Stimulated activated memory B cell treated with anti-CD40 and anti-IgM and Interleukin-4, amounts not matched to agents 10 μg/mL and 1 μg/mL and 100 μg/mL, for 72 hours (primary cell): ENCODE data around the gene HSD11B2.

Experiments
- ATAC-seq: fragments of 150-1000 bp; cut with Tn5 transposase; 2 replicates; pipeline ENCODE4 v1.10.0; 2021
- H3K27ac Mint-ChIP-seq: one replicate; pipeline ENCODE4 v1.8.0; 2022; ENCODE audit warnings: mild to moderate bottlenecking, mixed read lengths
- H3K27me3 Mint-ChIP-seq: one replicate; pipeline ENCODE4 v1.8.0; 2022; ENCODE audit warnings: mixed read lengths
- H3K36me3 Mint-ChIP-seq: one replicate; pipeline ENCODE4 v1.8.0; 2022; ENCODE audit warnings: mixed read lengths
- H3K4me1 Mint-ChIP-seq: one replicate; pipeline ENCODE4 v1.8.0; 2022; ENCODE audit warnings: mixed read lengths
- H3K4me3 Mint-ChIP-seq: one replicate; pipeline ENCODE4 v1.8.0; 2022; ENCODE audit warnings: mild to moderate bottlenecking, moderate library complexity, mixed read lengths
- H3K9me3 Mint-ChIP-seq: one replicate; pipeline ENCODE4 v1.8.0; 2022; ENCODE audit warnings: mixed read lengths

Gene HSD11B2

GRCh38 chr16:67433131-67433719 is 2.3 kb downstream of the HSD11B2 start:
- Mint-ChIP-seq H3K36me3 (peaks cover 17% of the 10 kb centered on the region), H3K27me3 (peaks cover 20% of the 10 kb centered on the region), H3K4me1 (peaks cover 68% of the 10 kb centered on the region), H3K9me3 (no peaks in the 10 kb centered on the region), H3K27ac (no peak overlapping the region), H3K4me3 (no peak overlapping the region)
- ATAC-seq: no peak

- peak overlapping the region; percentile 66 for H3K27ac Mint-ChIP-seq
- H3K36me3 Mint-ChIP-seq: peaks cover 36% of the 10 kb centered on the region
- no peak for ATAC-seq
- H3K27me3 Mint-ChIP-seq: no peaks in the 10 kb centered on the region
- peaks cover 72% of the 10 kb centered on the region for H3K4me1 Mint-ChIP-seq
- no peak overlapping the region for H3K4me3 Mint-ChIP-seq
- no peaks in the 10 kb centered on the region for H3K9me3 Mint-ChIP-seq
Observed at GRCh38 chr16:67435758-67436164, 4.8 kb downstream of the HSD11B2 start.

- Mint-ChIP-seq H3K4me3 (no peak overlapping the region), H3K9me3 (no peaks in the 10 kb centered on the region), H3K27ac (no peak overlapping the region), H3K36me3 (peaks cover 39% of the 10 kb centered on the region), H3K27me3 (no peaks in the 10 kb centered on the region), H3K4me1 (peaks cover 72% of the 10 kb centered on the region)
- no peak for ATAC-seq
Observed at GRCh38 chr16:67436640-67437193, 5.8 kb downstream of the HSD11B2 start.

GRCh38 chr16:67437513-67437912 is 6.6 kb downstream of the HSD11B2 start:
- Mint-ChIP-seq H3K27ac (peak overlapping the region; percentile 2), H3K27me3 (no peaks in the 10 kb centered on the region), H3K36me3 (peaks cover 45% of the 10 kb centered on the region), H3K4me3 (no peak overlapping the region), H3K9me3 (no peaks in the 10 kb centered on the region), H3K4me1 (peaks cover 66% of the 10 kb centered on the region)
- peak; percentile 14 for ATAC-seq

- peaks cover 59% of the 10 kb centered on the region for H3K4me1 Mint-ChIP-seq
- ATAC-seq: no peak
- no peak overlapping the region for H3K4me3 Mint-ChIP-seq
- no peaks in the 10 kb centered on the region for H3K9me3 Mint-ChIP-seq
- H3K27me3 Mint-ChIP-seq: no peaks in the 10 kb centered on the region
- peaks cover 46% of the 10 kb centered on the region for H3K36me3 Mint-ChIP-seq
- H3K27ac Mint-ChIP-seq: peak overlapping the region; percentile 2
Observed at GRCh38 chr16:67438098-67438791, 7.3 kb downstream of the HSD11B2 start.

GRCh38 chr16:67438824-67439393 is 8.0 kb downstream of the HSD11B2 start:
- H3K36me3 Mint-ChIP-seq: peaks cover 50% of the 10 kb centered on the region

GRCh38 chr16:67441271-67441753 is 10.4 kb downstream of the HSD11B2 start:
- peaks cover 56% of the 10 kb centered on the region for H3K36me3 Mint-ChIP-seq
- no peak overlapping the region for H3K27ac Mint-ChIP-seq
- ATAC-seq: no peak
- H3K27me3 Mint-ChIP-seq: no peaks in the 10 kb centered on the region
- no peaks in the 10 kb centered on the region for H3K9me3 Mint-ChIP-seq
- peaks cover 33% of the 10 kb centered on the region for H3K4me1 Mint-ChIP-seq
- no peak overlapping the region for H3K4me3 Mint-ChIP-seq

More at GRCh38 chr16:67438824-67439393, 8.0 kb downstream of the HSD11B2 start:
- no peak for ATAC-seq
- Mint-ChIP-seq H3K27me3 (no peaks in the 10 kb centered on the region), H3K4me3 (no peak overlapping the region), H3K9me3 (no peaks in the 10 kb centered on the region), H3K27ac (peak overlapping the region; percentile 2), H3K4me1 (peaks cover 52% of the 10 kb centered on the region)

GRCh38 chr16:67441907-67442306 is 11.0 kb downstream of the HSD11B2 start:
- Mint-ChIP-seq H3K4me3 (no peak overlapping the region), H3K27ac (no peak overlapping the region)

DNA sequence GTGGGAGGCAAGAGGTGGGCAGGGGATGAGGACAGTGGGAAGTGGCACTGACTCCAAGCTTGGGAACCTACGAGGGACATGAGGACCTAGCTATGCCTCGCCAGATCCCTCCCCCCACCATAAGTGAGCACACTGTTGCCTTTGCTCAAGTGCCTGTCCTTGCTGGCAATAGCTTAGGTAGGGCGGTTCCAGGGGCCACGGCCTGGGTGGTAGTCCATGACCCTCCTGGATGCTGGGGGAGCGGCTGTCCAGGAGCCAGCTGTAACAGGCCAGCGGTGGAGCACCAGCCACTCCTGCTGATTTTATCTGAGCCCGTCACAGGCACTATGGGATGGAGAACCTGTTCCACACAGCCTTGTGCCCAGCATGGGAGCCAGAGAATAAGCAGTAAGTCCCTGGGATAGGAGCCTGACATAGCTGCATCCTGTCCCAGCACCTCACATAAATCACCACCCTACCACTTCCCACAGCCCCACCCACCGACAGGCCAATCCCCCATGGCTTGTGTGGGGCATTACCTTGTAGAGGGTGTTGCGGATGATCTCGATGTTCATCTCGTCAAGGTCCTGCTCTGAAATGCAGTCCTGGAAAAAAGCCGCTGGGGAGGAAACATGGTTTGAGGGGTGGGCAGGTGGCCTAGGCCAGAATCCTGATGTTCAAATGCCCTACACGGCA is 11.8 kb downstream of the HSD11B2 start:
- Mint-ChIP-seq H3K9me3 (no peaks in the 10 kb centered on the region), H3K4me3 (no peak overlapping the region), H3K27ac (no peak overlapping the region), H3K4me1 (peaks cover 19% of the 10 kb centered on the region), H3K27me3 (no peaks in the 10 kb centered on the region), H3K36me3 (peaks cover 51% of the 10 kb centered on the region)
- no peak for ATAC-seq

More at GRCh38 chr16:67441907-67442306, 11.0 kb downstream of the HSD11B2 start:
- ATAC-seq: no peak
- Mint-ChIP-seq H3K36me3 (peaks cover 52% of the 10 kb centered on the region), H3K27me3 (no peaks in the 10 kb centered on the region), H3K4me1 (peaks cover 27% of the 10 kb centered on the region), H3K9me3 (no peaks in the 10 kb centered on the region)

DNA sequence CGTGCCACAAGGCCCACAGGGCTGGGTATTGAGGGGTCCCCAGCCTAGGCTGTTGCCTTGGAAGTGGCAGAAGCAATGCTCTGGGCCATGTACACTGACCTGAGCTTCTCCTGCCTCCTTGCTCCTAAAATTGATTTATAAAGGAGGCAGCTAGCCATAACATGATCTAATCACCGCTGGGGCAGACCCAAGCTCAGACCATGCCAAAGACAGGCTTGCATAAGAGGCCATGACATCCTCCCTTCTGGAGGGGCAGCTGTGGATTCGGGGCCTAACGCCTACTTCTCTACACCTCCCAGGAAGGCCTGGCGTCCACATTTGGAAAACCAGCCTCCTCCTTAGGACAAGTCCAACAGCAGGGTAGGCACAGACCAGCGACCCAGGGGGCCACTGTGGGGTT is 12.3 kb downstream of the HSD11B2 start:
- Mint-ChIP-seq H3K27me3 (no peaks in the 10 kb centered on the region), H3K4me1 (peaks cover 14% of the 10 kb centered on the region), H3K4me3 (no peak overlapping the region), H3K36me3 (peaks cover 46% of the 10 kb centered on the region), H3K27ac (no peak overlapping the region), H3K9me3 (no peaks in the 10 kb centered on the region)
- ATAC-seq: no peak

GRCh38 chr16:67444259-67445125 is 13.6 kb downstream of the HSD11B2 start:
- no peaks in the 10 kb centered on the region for H3K27me3 Mint-ChIP-seq
- H3K36me3 Mint-ChIP-seq: peaks cover 39% of the 10 kb centered on the region
- peaks cover 8% of the 10 kb centered on the region for H3K4me1 Mint-ChIP-seq
- H3K27ac Mint-ChIP-seq: no peak overlapping the region
- no peaks in the 10 kb centered on the region for H3K9me3 Mint-ChIP-seq
- ATAC-seq: no peak
- H3K4me3 Mint-ChIP-seq: no peak overlapping the region

DNA sequence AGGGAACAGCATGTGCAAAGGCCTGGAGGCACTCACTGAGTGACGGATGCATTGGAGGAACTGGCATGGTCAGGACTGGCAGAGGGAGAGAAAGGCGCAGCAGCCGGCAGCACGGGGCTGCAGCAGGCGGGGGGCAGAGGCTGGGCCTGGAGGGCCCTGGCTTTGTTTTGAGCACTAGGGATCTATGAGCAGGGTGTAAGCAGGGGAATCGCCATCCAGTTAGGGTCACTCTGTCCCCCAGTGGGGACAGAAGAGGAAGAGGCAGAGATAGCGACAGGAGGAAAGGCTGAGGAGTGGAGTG is 14.2 kb downstream of the HSD11B2 start:
- H3K4me1 Mint-ChIP-seq: peaks cover 14% of the 10 kb centered on the region
- H3K9me3 Mint-ChIP-seq: no peaks in the 10 kb centered on the region
- H3K27me3 Mint-ChIP-seq: no peaks in the 10 kb centered on the region
- no peak overlapping the region for H3K4me3 Mint-ChIP-seq
- no peak for ATAC-seq
- H3K27ac Mint-ChIP-seq: no peak overlapping the region
- peaks cover 39% of the 10 kb centered on the region for H3K36me3 Mint-ChIP-seq

DNA sequence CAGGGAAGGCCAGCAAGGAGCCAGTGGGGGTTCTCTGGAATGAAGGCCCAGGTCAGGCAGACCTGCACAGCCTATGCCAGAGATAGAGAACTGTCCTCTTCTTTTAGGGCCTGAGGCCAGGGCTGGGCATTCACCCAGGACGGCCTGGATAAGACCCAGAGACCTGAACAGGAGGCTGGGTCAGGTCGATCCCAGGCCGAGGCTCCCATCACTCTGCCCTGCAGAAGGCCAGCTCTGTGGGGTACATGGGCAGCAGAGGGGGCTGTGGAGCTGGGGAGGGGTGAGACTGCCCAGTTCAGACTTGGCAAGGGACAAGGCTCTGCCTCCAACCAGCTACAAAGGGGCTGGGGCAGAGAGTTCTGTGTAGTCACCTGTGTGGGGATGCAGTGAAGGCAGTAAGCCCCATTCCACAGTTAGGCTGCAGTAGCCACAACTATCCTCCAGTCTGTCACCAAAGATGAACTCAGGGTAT is 14.6 kb downstream of the HSD11B2 start:
- Mint-ChIP-seq H3K4me1 (peaks cover 18% of the 10 kb centered on the region), H3K4me3 (no peak overlapping the region), H3K9me3 (no peaks in the 10 kb centered on the region), H3K27ac (no peak overlapping the region), H3K27me3 (no peaks in the 10 kb centered on the region), H3K36me3 (peaks cover 43% of the 10 kb centered on the region)
- ATAC-seq: no peak
